GM19193 (cell line): ENCODE data around the gene CAMP.

Experiments
- POLR2A ChIP-seq: IDR thresholded peaks from 4 replicates; pipeline ENCODE4 v1.6.1; 2011; ENCODE audit not compliant: insufficient read depth, insufficient read length; ENCODE audit errors: extremely low read depth

The CAMP gene

GRCh38 chr3:48271763-48272498 lies 48.6 kb downstream of the CAMP start:
- no peak for TF ChIP-seq POLR2A

GRCh38 chr3:48273594-48274211 lies 50.4 kb downstream of the CAMP start:
- TF ChIP-seq POLR2A = no peak

DNA sequence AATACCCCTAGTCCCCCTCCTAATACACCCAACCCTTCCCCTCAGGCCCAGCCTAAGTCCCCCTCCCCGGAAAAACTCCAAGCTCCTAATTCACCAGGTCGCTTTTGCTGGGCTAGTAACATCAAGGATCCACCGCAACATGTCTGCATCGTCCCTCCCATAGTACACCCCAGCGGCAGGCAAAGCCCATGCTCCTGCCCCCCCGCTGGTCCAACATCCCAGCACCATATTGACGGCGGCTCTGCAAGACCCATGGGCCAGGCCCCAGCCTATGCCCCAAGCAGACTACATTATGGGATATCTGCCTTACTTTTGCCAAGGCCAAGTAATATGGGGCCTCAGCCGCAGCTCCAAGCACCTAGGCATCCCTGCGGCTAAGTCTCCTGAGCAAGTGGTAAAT lies 51.2 kb downstream of the CAMP start:
- no peak for TF ChIP-seq POLR2A
